Activated CD8-positive, alpha-beta T cell treated with anti-CD3 and anti-CD28 coated beads for 36 hours (primary cell): ENCODE data around the gene CPEB4. TPM values are rescaled to one million over a fixed set of nuclear protein-coding genes. Genes with fewer than 3 reads are reported as not detected.

ENCODE experiments used
- ATAC-seq: fragments of 200-7000 bp; cut with Tn5 transposase; one replicate; pipeline ENCODE4 v1.10.0; 2021; ENCODE audit warnings: mild to moderate bottlenecking, moderate library complexity
- CTCF ChIA-PET: fragments of 350-600 bp; sonication (Branson Sonifier 250); formaldehyde crosslinking; loops from one replicate; lab custom pipeline; 2021; ENCODE audit warnings: antibody characterized with exemption; lab: Charles Lee
- POLR2A ChIA-PET: fragments of 350-600 bp; sonication (Branson Sonifier 250); formaldehyde crosslinking; loops from one replicate; lab custom pipeline; 2021; ENCODE audit warnings: antibody characterized with exemption; lab: Charles Lee
- DNase-seq: peaks from one replicate; pipeline ENCODE4 v3.0.0-alpha.2; 2020
- H3K27ac Mint-ChIP-seq: one replicate; pipeline ENCODE4 v1.8.0; 2021; ENCODE audit warnings: mild to moderate bottlenecking, mixed read lengths
- H3K27me3 Mint-ChIP-seq: one replicate; pipeline ENCODE4 v1.8.0; 2021; ENCODE audit warnings: mixed read lengths
- H3K36me3 Mint-ChIP-seq: one replicate; pipeline ENCODE4 v1.8.0; 2021; ENCODE audit warnings: low read depth, mixed read lengths
- H3K4me1 Mint-ChIP-seq: one replicate; pipeline ENCODE4 v1.8.0; 2021; ENCODE audit warnings: low read depth, mixed read lengths
- H3K4me3 Mint-ChIP-seq: one replicate; pipeline ENCODE4 v1.8.0; 2021; ENCODE audit warnings: mild to moderate bottlenecking, moderate library complexity, mixed read lengths
- H3K9me3 Mint-ChIP-seq: one replicate; pipeline ENCODE4 v1.8.0; 2021; ENCODE audit warnings: mixed read lengths
- CTCF ChIP-seq: fragments of 200-600 bp; IDR thresholded peaks from one replicate; pipeline ENCODE4 v1.8.0; 2022; ENCODE audit warnings: antibody characterized with exemption, mild to moderate bottlenecking
- intact Hi-C: fragments of 100-400 bp; cut with micrococcal nuclease; formaldehyde crosslinking; loops from one replicate; pipeline ENCODE4 v1.10.0; 2022
- total RNA-seq, 2 experiments: library from RNA; stranded (reverse); gene quantifications; one replicate each; pipeline ENCODE4 v1.2.3, GENCODE V29; 2021

CPEB4 gene
- total RNA-seq, 2 experiments from 2014 or later, result 8.8 to 9.0 TPM

- DNase-seq (no peak), ATAC-seq (no peak)
- CTCF ChIA-PET, result interaction anchor here (0.8 to 2.1 kb wide), 3 partner anchors 9 to 31 kb away, joined by 5 to 7 read pairs (median 5); no protein-coding TSS in a partner anchor
- POLR2A ChIA-PET, result no interaction called here
- no peaks in the 10 kb centered on the region for H3K4me1 Mint-ChIP-seq
- no peaks in the 10 kb centered on the region for H3K9me3 Mint-ChIP-seq
- no peak for TF ChIP-seq CTCF
- no peaks in the 10 kb centered on the region for H3K27me3 Mint-ChIP-seq
- no peak overlapping the region for H3K4me3 Mint-ChIP-seq
- H3K36me3 Mint-ChIP-seq, result peaks cover 10% of the 10 kb centered on the region
- intact Hi-C loops, result no loop called here
- H3K27ac Mint-ChIP-seq, result no peak overlapping the region
These were observed 53.7 kb downstream of the CPEB4 start for GRCh38 chr5:173941758-173942401.

- Mint-ChIP-seq H3K4me1 (no peaks in the 10 kb centered on the region), H3K27me3 (no peaks in the 10 kb centered on the region), H3K27ac (no peak overlapping the region), H3K36me3 (peaks cover 17% of the 10 kb centered on the region), H3K4me3 (no peak overlapping the region), H3K9me3 (no peaks in the 10 kb centered on the region)
- intact Hi-C loops, result no loop called here
- POLR2A ChIA-PET, result interaction anchor here (1.0 kb wide), 1 partner anchor 71 kb away, joined by 3 read pairs; no protein-coding TSS in a partner anchor
- no peak for DNase-seq
- no peak for ATAC-seq
- CTCF ChIA-PET, result interaction anchor here (0.7 to 1.6 kb wide), 3 partner anchors 21 to 60 kb away, joined by 3 to 4 read pairs (median 3); no protein-coding TSS in a partner anchor
- no peak for TF ChIP-seq CTCF
These were observed 56.4 kb downstream of the CPEB4 start for GRCh38 chr5:173944511-173944910.

- DNase-seq (no peak), ATAC-seq (no peak)
- H3K36me3 Mint-ChIP-seq, result peaks cover 17% of the 10 kb centered on the region
- no peaks in the 10 kb centered on the region for H3K4me1 Mint-ChIP-seq
- CTCF ChIA-PET, result interaction anchor here (0.8 kb wide), 1 partner anchor 28 kb away, joined by 3 read pairs; no protein-coding TSS in a partner anchor
- no peak overlapping the region for H3K27ac Mint-ChIP-seq
- TF ChIP-seq CTCF, result no peak
- no peaks in the 10 kb centered on the region for H3K27me3 Mint-ChIP-seq
- intact Hi-C loops, result no loop called here
- POLR2A ChIA-PET, result no interaction called here
- H3K9me3 Mint-ChIP-seq, result no peaks in the 10 kb centered on the region
- H3K4me3 Mint-ChIP-seq, result no peak overlapping the region
These were observed 57.0 kb downstream of the CPEB4 start for GRCh38 chr5:173945160-173945559.

GRCh38 chr5:173946323-173946722 lies 58.2 kb downstream of the CPEB4 start:
- Mint-ChIP-seq H3K4me3 (no peak overlapping the region), H3K27ac (no peak overlapping the region), H3K27me3 (no peaks in the 10 kb centered on the region), H3K36me3 (peaks cover 21% of the 10 kb centered on the region), H3K9me3 (no peaks in the 10 kb centered on the region), H3K4me1 (no peaks in the 10 kb centered on the region)
- ChIA-PET CTCF (interaction anchor here (1.2 to 1.3 kb wide), 2 partner anchors 21 to 35 kb away, joined by 3 read pairs; no protein-coding TSS in a partner anchor), POLR2A (no interaction called here)
- intact Hi-C loops, result no loop called here
- no peak for TF ChIP-seq CTCF
- DNase-seq (no peak), ATAC-seq (no peak)

- H3K36me3 Mint-ChIP-seq, result peaks cover 23% of the 10 kb centered on the region
- DNase-seq (no peak), ATAC-seq (no peak)
- H3K4me3 Mint-ChIP-seq, result no peak overlapping the region
- H3K27ac Mint-ChIP-seq, result no peak overlapping the region
- ChIA-PET CTCF (interaction anchor here (1.0 to 1.3 kb wide), 2 partner anchors 22 to 25 kb away, joined by 3 to 4 read pairs; no protein-coding TSS in a partner anchor), POLR2A (interaction anchor here (0.6 kb wide), 1 partner anchor 736 kb away, joined by 3 read pairs; no protein-coding TSS in a partner anchor)
- no peaks in the 10 kb centered on the region for H3K4me1 Mint-ChIP-seq
- intact Hi-C loops, result no loop called here
- TF ChIP-seq CTCF, result no peak
- H3K27me3 Mint-ChIP-seq, result no peaks in the 10 kb centered on the region
- no peaks in the 10 kb centered on the region for H3K9me3 Mint-ChIP-seq
These were observed 62.7 kb downstream of the CPEB4 start for GRCh38 chr5:173950829-173951228.
